Measurements from ENCODE around the gene MEN1.
"Not testable (repeated sequence)": the region's sequence is repeated elsewhere in the genome, so short reads cannot be mapped to it uniquely, and the experiment has no call there.

The MEN1 gene

DNA sequence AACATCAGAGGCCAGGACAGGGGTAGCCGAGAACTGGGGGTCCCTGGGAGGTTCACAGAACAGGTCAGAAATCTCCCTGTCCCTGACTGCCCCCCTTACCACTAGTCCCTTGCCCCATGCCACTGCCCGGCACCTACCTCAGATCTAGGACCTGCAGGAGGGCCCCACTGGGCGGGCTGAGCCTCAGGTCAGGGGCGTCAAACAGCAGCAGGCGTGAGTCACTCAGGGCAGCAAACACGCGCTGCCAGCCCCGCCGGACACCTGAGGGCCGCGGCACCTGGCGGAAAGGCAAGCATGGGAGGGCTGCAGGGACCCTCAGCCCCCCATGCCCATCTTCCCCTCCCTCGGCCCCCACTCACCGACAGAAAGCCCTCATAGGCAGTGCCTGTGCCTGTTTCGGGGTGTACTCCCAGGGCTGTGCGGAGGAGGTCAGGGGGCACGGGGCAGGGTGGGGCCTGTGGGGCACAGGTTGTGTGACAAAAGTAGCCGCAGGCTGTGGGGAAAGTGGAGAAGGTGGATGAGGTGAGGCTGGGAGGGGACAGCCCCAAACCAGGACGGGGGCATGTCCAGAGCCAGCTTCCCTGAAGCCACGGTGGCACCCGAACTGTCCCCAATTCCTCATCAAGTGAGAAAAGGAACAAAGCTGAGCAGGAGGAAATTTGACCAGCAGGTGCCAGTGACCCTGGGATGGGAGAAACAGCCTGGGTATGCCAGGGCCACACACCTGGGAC, 22.3 kb upstream of the MEN1 start:
- H3K27ac ChIP-seq (ENCODE audit: low read depth, low read length): no peak overlapping the region
- H3K9ac ChIP-seq (ENCODE audit: low read length in 5 of 5): no peak overlapping the region
- H3K36me3 ChIP-seq (ENCODE audit: control insufficient read depth in 5 of 5, insufficient read depth in 5 of 5, low read length in 5 of 5): no peaks in the 10 kb centered on the region
- no peaks in the 10 kb centered on the region for H3K27me3 ChIP-seq (ENCODE audit: control insufficient read depth in 5 of 5, insufficient read depth in 4 of 5, low read length in 5 of 5)
- no peak overlapping the region for H3K4me3 ChIP-seq (ENCODE audit: low read depth in 1 of 5, low read length in 5 of 5)
- H3K9me3 ChIP-seq (ENCODE audit: control insufficient read depth in 5 of 5, low read length in 5 of 5): no peaks in the 10 kb centered on the region
- H3K4me1 ChIP-seq (ENCODE audit: control insufficient read depth in 5 of 5, insufficient read depth in 5 of 5, low read length in 5 of 5): no peaks in the 10 kb centered on the region

DNA sequence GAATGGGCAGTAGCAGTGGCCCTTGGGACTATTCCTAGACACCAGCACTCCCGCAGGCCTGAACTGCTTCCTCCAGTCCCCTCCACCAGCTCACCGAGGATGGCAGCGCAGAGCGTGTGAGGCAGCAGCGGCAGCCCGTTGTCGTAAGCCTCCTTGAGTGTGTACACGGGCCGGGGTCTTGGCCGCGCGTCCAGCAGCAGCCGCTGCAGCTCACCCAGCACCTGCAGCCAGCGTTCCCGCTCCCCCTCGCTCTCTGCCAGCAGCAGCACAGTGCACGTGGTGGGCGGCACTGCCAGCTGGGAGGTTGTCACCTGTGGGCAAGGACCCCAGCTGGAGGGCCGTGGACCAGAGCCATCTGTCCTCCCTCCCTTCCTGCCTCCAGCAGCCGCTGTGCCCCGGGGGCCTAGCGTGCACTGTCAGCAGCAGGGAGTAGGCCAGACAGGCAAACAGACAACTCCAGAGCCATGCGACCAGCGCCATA, 21.1 kb upstream of the MEN1 start:
- no peak overlapping the region for H3K9ac ChIP-seq (ENCODE audit: low read length in 5 of 5)
- H3K27ac ChIP-seq (ENCODE audit: low read depth, low read length): no peak overlapping the region
- no peaks in the 10 kb centered on the region for H3K27me3 ChIP-seq (ENCODE audit: control insufficient read depth in 5 of 5, insufficient read depth in 4 of 5, low read length in 5 of 5)
- H3K4me1 ChIP-seq (ENCODE audit: control insufficient read depth in 5 of 5, insufficient read depth in 5 of 5, low read length in 5 of 5): no peaks in the 10 kb centered on the region
- H3K4me3 ChIP-seq (ENCODE audit: low read depth in 1 of 5, low read length in 5 of 5): no peak overlapping the region
- H3K9me3 ChIP-seq (ENCODE audit: control insufficient read depth in 5 of 5, low read length in 5 of 5): no peaks in the 10 kb centered on the region
- no peaks in the 10 kb centered on the region for H3K36me3 ChIP-seq (ENCODE audit: control insufficient read depth in 5 of 5, insufficient read depth in 5 of 5, low read length in 5 of 5)

DNA sequence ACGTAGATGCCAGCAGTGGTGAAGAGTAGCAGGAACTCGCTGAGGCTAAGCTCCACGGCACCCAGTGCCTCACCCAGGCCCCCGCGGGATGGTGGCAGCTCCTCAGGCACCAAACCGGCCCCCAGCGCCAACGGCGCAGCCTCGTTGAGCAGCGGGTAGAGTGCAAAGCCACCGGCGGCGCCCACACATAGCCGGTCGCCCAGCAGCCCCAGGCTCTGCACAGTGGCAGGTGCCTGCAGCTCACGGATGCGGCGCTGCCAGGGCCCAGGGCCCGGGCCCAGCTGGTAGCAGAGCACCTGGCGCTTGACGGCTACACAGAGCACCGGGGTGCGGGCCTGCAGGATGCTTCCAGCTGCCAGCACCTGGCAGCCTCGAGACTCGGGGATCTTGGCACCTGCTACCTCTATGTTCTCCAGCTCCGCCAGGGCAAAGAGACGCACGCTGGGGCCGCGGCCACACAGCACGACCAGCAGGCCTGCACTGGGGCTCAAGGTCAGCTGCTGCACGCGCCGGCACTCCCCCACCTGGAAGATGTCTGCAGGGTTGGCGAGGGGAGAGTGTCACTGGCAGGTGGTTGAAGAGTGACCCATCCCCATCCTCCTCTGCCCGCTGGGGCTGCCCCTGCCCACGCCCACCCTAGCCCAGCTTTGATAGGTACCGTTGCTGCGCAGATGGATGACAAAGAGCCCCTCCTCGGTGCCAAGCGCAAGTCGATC, 19.3 kb upstream of the MEN1 start:
- H3K4me1 ChIP-seq (ENCODE audit: control insufficient read depth in 5 of 5, insufficient read depth in 5 of 5, low read length in 5 of 5): no peaks in the 10 kb centered on the region
- H3K9ac ChIP-seq (ENCODE audit: low read length in 5 of 5): no peak overlapping the region
- no peak overlapping the region for H3K27ac ChIP-seq (ENCODE audit: low read depth, low read length)
- no peaks in the 10 kb centered on the region for H3K27me3 ChIP-seq (ENCODE audit: control insufficient read depth in 5 of 5, insufficient read depth in 4 of 5, low read length in 5 of 5)
- H3K36me3 ChIP-seq (ENCODE audit: control insufficient read depth in 5 of 5, insufficient read depth in 5 of 5, low read length in 5 of 5): no peaks in the 10 kb centered on the region
- no peak overlapping the region for H3K4me3 ChIP-seq (ENCODE audit: low read depth in 1 of 5, low read length in 5 of 5)
- no peaks in the 10 kb centered on the region for H3K9me3 ChIP-seq (ENCODE audit: control insufficient read depth in 5 of 5, low read length in 5 of 5)

DNA sequence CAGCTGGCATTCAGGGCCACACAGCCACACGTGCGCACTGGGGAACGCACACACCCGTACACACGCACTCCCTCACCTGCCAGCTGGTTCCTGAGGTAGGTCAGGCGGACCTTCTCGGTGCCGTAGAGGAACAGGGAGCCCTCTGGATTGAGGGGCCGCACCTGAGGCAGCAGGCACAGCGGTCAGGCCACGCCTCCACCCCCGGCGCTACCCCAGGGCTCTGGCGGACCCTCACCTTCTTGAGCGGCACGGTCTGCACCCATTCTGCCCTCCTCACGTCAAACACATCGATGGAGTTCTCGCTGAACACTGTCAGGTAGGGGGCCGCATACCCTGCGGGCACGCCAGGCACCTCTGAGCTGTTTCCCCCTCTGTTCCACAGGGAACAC, 17.1 kb upstream of the MEN1 start:
- Histone ChIP-seq H3K27ac (ENCODE audit: low read depth, low read length) (no peak overlapping the region), H3K4me1 (ENCODE audit: control insufficient read depth in 5 of 5, insufficient read depth in 5 of 5, low read length in 5 of 5) (no peaks in the 10 kb centered on the region), H3K9ac (ENCODE audit: low read length in 5 of 5) (no peak overlapping the region), H3K27me3 (ENCODE audit: control insufficient read depth in 5 of 5, insufficient read depth in 4 of 5, low read length in 5 of 5) (no peaks in the 10 kb centered on the region), H3K36me3 (ENCODE audit: control insufficient read depth in 5 of 5, insufficient read depth in 5 of 5, low read length in 5 of 5) (no peaks in the 10 kb centered on the region), H3K9me3 (ENCODE audit: control insufficient read depth in 5 of 5, low read length in 5 of 5) (no peaks in the 10 kb centered on the region), H3K4me3 (ENCODE audit: low read depth in 1 of 5, low read length in 5 of 5) (no peak overlapping the region)

DNA sequence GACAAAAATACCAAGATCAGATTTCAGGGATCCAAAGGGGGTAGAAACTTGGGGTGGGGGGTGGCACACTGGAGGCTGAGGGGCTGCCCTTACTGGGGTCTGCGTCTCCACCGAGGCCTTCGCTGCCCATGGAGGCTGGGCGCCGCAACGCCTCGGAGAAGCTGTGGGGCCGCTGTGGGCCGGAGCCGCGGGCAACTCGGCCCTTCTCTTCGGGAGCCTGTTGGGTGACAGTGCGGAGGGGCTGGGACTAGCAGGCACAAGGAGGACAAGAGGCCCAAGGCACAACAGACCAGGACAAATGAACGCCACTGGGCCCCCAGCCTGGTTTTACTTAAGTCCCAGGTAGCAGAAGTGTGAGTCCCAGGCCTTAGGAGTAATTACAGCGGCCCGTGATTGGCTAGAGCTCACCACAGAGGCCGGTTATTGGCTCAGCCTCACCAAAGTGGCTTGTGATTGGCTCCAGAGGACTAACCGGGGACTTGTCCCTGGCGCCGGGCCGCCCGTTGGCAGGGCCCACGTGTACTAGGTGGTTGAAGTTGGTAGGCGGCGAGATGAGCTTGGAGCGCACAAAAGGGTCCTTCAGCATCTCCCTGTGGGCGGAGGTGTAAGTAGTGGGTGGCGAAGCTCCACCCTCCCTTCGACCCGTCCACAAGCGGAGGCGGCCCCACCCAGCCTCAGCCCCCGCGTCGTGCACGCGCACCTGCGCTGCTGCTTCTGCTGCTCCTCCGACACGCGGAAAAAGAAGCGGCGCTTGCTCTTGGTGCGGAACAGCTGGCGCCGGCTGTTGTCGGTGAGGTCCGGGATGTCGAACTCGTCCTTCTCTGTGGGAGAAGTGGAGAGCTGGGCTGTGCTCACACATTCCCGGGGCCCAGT, 16.5 kb upstream of the MEN1 start:
- H3K4me3 ChIP-seq (ENCODE audit: low read depth in 1 of 5, low read length in 5 of 5): no peak overlapping the region
- no peaks in the 10 kb centered on the region for H3K27me3 ChIP-seq (ENCODE audit: control insufficient read depth in 5 of 5, insufficient read depth in 4 of 5, low read length in 5 of 5)
- no peak overlapping the region for H3K27ac ChIP-seq (ENCODE audit: low read depth, low read length)
- H3K4me1 ChIP-seq (ENCODE audit: control insufficient read depth in 5 of 5, insufficient read depth in 5 of 5, low read length in 5 of 5): no peaks in the 10 kb centered on the region
- H3K36me3 ChIP-seq (ENCODE audit: control insufficient read depth in 5 of 5, insufficient read depth in 5 of 5, low read length in 5 of 5): no peaks in the 10 kb centered on the region
- H3K9ac ChIP-seq (ENCODE audit: low read length in 5 of 5): no peak overlapping the region
- H3K9me3 ChIP-seq (ENCODE audit: control insufficient read depth in 5 of 5, low read length in 5 of 5): no peaks in the 10 kb centered on the region

DNA sequence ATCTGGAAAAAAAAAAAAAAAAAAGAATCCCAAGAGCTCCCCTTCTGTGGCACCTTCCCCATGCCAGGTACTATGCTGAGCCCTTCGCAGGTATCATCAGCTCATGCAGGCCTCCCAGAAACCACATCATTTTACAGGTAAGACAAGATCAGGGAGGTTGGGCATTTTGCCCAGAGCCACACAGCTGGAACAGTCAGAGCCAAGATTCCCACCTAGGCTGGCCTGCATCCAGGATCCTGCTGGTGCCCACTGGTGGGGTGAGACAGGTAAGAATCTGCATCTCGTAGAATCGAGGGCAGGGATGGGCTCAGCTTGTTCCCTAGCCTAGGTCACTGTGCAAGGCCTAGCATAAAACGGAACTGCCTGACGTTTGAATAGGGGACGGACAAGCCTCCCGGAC, 15.7 kb upstream of the MEN1 start:
- no peaks in the 10 kb centered on the region for H3K4me1 ChIP-seq (ENCODE audit: control insufficient read depth in 5 of 5, insufficient read depth in 5 of 5, low read length in 5 of 5)
- no peak overlapping the region for H3K9ac ChIP-seq (ENCODE audit: low read length in 5 of 5)
- H3K9me3 ChIP-seq (ENCODE audit: control insufficient read depth in 5 of 5, low read length in 5 of 5): no peaks in the 10 kb centered on the region
- no peaks in the 10 kb centered on the region for H3K36me3 ChIP-seq (ENCODE audit: control insufficient read depth in 5 of 5, insufficient read depth in 5 of 5, low read length in 5 of 5)
- no peaks in the 10 kb centered on the region for H3K27me3 ChIP-seq (ENCODE audit: control insufficient read depth in 5 of 5, insufficient read depth in 4 of 5, low read length in 5 of 5)
- no peak overlapping the region for H3K27ac ChIP-seq (ENCODE audit: low read depth, low read length)
- no peak overlapping the region for H3K4me3 ChIP-seq (ENCODE audit: low read depth in 1 of 5, low read length in 5 of 5)

DNA sequence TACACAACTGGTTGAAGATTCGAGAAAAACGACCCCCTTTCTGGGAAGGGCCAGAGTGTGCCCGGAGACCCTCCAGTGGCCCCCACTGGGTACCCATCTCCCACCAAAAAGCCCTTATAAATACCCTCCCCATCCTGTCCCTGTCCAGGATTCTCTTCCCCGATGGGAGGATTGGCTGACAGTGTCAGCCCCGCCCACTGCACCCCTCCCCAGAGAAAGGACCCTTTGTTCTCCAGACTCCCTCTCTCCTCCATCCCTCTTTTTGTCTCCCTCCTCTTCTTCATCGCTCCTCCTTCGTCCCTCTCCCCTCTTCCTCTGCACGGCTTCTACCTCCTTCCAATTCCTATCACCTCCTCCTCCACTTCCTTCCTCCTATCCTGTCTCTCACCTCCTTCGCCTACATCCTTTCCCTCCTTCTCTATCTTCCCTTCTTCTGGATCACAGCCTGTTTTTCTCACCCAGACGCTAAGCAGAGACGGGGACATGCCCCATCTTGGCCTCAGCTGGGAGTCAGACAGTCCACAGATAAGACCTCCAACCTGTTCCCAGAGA, 13.3 kb upstream of the MEN1 start:
- Histone ChIP-seq H3K27me3 (ENCODE audit: control insufficient read depth in 5 of 5, insufficient read depth in 4 of 5, low read length in 5 of 5) (no peaks in the 10 kb centered on the region), H3K9me3 (ENCODE audit: control insufficient read depth in 5 of 5, low read length in 5 of 5) (no peaks in the 10 kb centered on the region), H3K4me3 (ENCODE audit: low read depth in 1 of 5, low read length in 5 of 5) (no peak overlapping the region), H3K4me1 (ENCODE audit: control insufficient read depth in 5 of 5, insufficient read depth in 5 of 5, low read length in 5 of 5) (no peaks in the 10 kb centered on the region), H3K9ac (ENCODE audit: low read length in 5 of 5) (no peak overlapping the region), H3K27ac (ENCODE audit: low read depth, low read length) (no peak overlapping the region), H3K36me3 (ENCODE audit: control insufficient read depth in 5 of 5, insufficient read depth in 5 of 5, low read length in 5 of 5) (no peaks in the 10 kb centered on the region)

DNA sequence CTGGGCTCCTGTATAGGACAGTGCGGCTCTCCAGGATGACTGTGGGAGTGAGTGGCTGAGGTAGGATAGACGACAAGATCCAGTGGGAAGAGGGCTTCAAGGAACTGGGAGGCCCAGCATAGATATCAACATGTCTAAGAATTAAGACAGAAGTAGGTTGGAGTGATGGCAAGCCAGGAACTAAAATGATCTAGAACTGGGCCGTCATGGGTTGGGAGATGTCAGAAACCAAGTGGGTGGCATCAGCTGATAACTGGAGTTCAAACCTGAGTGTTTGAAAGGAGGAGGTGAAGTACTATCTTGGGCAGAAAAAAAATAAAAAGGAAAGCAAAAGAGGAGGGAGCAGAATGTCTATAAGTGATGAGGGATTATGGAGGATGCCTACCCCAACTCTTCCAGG, 7.1 kb upstream of the MEN1 start:
- Histone ChIP-seq H3K9me3 (ENCODE audit: control insufficient read depth in 5 of 5, low read length in 5 of 5) (no peaks in the 10 kb centered on the region), H3K27ac (ENCODE audit: low read depth, low read length) (no peak overlapping the region), H3K4me1 (ENCODE audit: control insufficient read depth in 5 of 5, insufficient read depth in 5 of 5, low read length in 5 of 5) (no peaks in the 10 kb centered on the region)

DNA sequence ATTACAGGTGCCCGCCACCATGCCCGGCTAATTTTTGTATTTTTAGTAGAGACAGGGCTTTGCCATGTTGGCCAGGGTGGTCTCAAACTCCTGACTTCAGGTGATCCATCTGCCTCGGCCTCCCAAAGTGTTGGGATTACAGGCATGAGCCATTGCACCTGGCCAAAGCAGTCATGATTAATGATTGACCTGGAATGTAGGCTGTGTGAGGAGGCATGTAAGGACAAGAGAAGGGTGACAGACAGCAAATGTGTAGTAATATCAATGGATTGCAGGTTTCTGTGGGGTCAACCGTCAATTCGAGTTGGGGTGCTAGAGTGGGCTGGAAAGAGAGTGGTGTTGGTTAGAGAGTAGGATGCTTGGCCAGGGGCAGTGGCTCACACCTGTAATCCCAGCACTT, 5.1 kb upstream of the MEN1 start:
- H3K27ac ChIP-seq (ENCODE audit: low read depth, low read length); H3K27me3 ChIP-seq (ENCODE audit: control insufficient read depth in 5 of 5, insufficient read depth in 4 of 5, low read length in 5 of 5); H3K4me1 ChIP-seq (ENCODE audit: control insufficient read depth in 5 of 5, insufficient read depth in 5 of 5, low read length in 5 of 5); H3K36me3 ChIP-seq (ENCODE audit: control insufficient read depth in 5 of 5, insufficient read depth in 5 of 5, low read length in 5 of 5); H3K9me3 ChIP-seq (ENCODE audit: control insufficient read depth in 5 of 5, low read length in 5 of 5); H3K9ac ChIP-seq (ENCODE audit: low read length in 5 of 5); H3K4me3 ChIP-seq (ENCODE audit: low read depth in 1 of 5, low read length in 5 of 5): not testable (repeated sequence)

More for the DNA sequence above, 7.1 kb upstream of the MEN1 start:
- Histone ChIP-seq H3K4me3 (ENCODE audit: low read depth in 1 of 5, low read length in 5 of 5) (no peak overlapping the region), H3K9ac (ENCODE audit: low read length in 5 of 5) (no peak overlapping the region), H3K27me3 (ENCODE audit: control insufficient read depth in 5 of 5, insufficient read depth in 4 of 5, low read length in 5 of 5) (no peaks in the 10 kb centered on the region), H3K36me3 (ENCODE audit: control insufficient read depth in 5 of 5, insufficient read depth in 5 of 5, low read length in 5 of 5) (no peaks in the 10 kb centered on the region)

Data from subcutaneous abdominal adipose tissue (tissue), 5 donors.